WERI-Rb-1 (cell line): ENCODE results near the gene FGF14.
A peak's percentile ranks its signal among the peaks of the same experiment; 100 is the strongest.

Experiments used
- DNase-seq: peaks from one replicate; pipeline ENCODE4 v3.0.0-alpha.2; 2020
- H3K27ac ChIP-seq: fragments of 250-450 bp; sonication (Bioruptor Pico); 2 replicates; pipeline ENCODE4 v1.5.1; 2020; ENCODE audit warnings: mild to moderate bottlenecking, moderate library complexity
- H3K27me3 ChIP-seq: fragments of 250-450 bp; sonication (Bioruptor Pico); 2 replicates; pipeline ENCODE4 v1.5.1; 2021; ENCODE audit warnings: mild to moderate bottlenecking, low read depth, moderate library complexity; ENCODE audit not compliant: insufficient read depth, severe bottlenecking
- H3K36me3 ChIP-seq: fragments of 250-450 bp; sonication (Bioruptor Pico); 2 replicates; pipeline ENCODE4 v1.5.1; 2020; ENCODE audit warnings: mild to moderate bottlenecking, moderate library complexity
- H3K4me3 ChIP-seq: 2 replicates; pipeline ENCODE4 v1.5.1; 2011; ENCODE audit warnings: low read depth, mild to moderate bottlenecking, control low read depth, low read length
- H3K9me3 ChIP-seq: fragments of 250-450 bp; sonication (Bioruptor Pico); 2 replicates; pipeline ENCODE4 v1.5.1; 2021; ENCODE audit warnings: mild to moderate bottlenecking, moderate library complexity; ENCODE audit not compliant: severe bottlenecking
- CTCF ChIP-seq: IDR thresholded peaks from 2 replicates; pipeline ENCODE4 v1.5.1; 2011; ENCODE audit warnings: low read depth, mild to moderate bottlenecking, control low read depth, inconsistent platforms, low read length

Gene FGF14

GRCh38 chr13:102055090-102055779, 346.6 kb downstream of the FGF14 start:
- Histone ChIP-seq H3K4me3 (no peak overlapping the region), H3K27ac (no peak overlapping the region), H3K9me3 (peaks cover 3% of the 10 kb centered on the region), H3K36me3 (no peaks in the 10 kb centered on the region), H3K27me3 (no peaks in the 10 kb centered on the region)
- TF ChIP-seq CTCF = no peak
- DNase-seq = no peak

GRCh38 chr13:102049853-102050252, 352.0 kb downstream of the FGF14 start:
- H3K27me3 ChIP-seq = no peaks in the 10 kb centered on the region
- H3K9me3 ChIP-seq = peaks cover 6% of the 10 kb centered on the region
- H3K4me3 ChIP-seq = no peak overlapping the region
- no peak for DNase-seq
- H3K36me3 ChIP-seq = no peaks in the 10 kb centered on the region
- TF ChIP-seq CTCF = no peak
- no peak overlapping the region for H3K27ac ChIP-seq

- H3K27ac ChIP-seq = no peak overlapping the region
- H3K4me3 ChIP-seq = no peak overlapping the region
- peak; percentile 50 for DNase-seq
- H3K9me3 ChIP-seq = peaks cover 3% of the 10 kb centered on the region
- H3K27me3 ChIP-seq = no peaks in the 10 kb centered on the region
- TF ChIP-seq CTCF = no peak
- H3K36me3 ChIP-seq = no peaks in the 10 kb centered on the region
Measured at GRCh38 chr13:102045731-102046130, 356.1 kb downstream of the FGF14 start.

DNA sequence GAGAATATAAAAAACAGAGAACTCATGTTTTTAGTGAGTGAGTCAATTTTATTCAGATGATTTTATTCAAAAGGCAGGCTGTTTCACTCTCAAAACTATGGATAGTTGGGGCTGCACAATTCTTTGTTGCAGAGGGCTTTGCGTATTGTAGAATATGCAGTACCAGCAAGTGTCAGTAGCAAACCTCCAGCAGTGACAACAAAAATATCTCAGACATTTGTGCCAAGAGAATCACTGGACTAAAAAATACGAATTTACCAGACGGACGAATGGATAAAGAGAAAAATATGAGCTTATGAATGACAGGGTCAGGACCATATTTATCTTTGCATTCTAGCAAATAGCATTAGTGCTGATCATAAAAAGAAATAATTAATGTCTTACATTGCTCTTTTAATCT, 359.1 kb downstream of the FGF14 start:
- Histone ChIP-seq H3K27me3 (no peaks in the 10 kb centered on the region), H3K36me3 (no peaks in the 10 kb centered on the region), H3K9me3 (peaks cover 3% of the 10 kb centered on the region), H3K27ac (no peak overlapping the region), H3K4me3 (no peak overlapping the region)
- DNase-seq = no peak
- no peak for TF ChIP-seq CTCF

- TF ChIP-seq CTCF = no peak
- Histone ChIP-seq H3K27me3 (no peaks in the 10 kb centered on the region), H3K36me3 (no peaks in the 10 kb centered on the region), H3K4me3 (no peak overlapping the region), H3K27ac (no peak overlapping the region), H3K9me3 (no peaks in the 10 kb centered on the region)
- no peak for DNase-seq
Measured at GRCh38 chr13:102041544-102041943, 360.3 kb downstream of the FGF14 start.

DNA sequence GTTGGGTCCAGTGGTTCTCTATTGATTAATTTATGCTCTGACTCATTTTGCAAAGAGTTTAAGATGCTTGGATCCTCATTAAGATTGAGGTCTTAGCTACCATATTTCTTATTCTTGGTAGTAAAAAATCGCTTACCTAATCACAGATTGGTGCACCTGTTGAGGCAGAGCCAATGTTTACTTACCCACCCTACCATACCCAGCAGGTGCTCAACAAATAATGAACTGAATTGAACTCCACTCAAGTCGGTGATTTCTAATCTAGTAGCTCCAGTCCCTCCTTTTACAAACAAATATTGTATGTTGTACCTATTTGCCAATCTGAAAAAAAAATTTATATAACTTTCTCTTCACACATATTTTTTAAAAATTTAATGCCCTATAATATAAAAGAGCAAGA, 361.0 kb downstream of the FGF14 start:
- TF ChIP-seq CTCF = no peak
- H3K4me3 ChIP-seq = no peak overlapping the region
- DNase-seq = no peak
- H3K27ac ChIP-seq = no peak overlapping the region
- no peaks in the 10 kb centered on the region for H3K36me3 ChIP-seq
- H3K27me3 ChIP-seq = no peaks in the 10 kb centered on the region
- no peaks in the 10 kb centered on the region for H3K9me3 ChIP-seq
